ENCODE data around the gene DNALI1.
A peak's percentile ranks its signal among the peaks of the same experiment; 100 is the strongest.

Gene DNALI1

DNA sequence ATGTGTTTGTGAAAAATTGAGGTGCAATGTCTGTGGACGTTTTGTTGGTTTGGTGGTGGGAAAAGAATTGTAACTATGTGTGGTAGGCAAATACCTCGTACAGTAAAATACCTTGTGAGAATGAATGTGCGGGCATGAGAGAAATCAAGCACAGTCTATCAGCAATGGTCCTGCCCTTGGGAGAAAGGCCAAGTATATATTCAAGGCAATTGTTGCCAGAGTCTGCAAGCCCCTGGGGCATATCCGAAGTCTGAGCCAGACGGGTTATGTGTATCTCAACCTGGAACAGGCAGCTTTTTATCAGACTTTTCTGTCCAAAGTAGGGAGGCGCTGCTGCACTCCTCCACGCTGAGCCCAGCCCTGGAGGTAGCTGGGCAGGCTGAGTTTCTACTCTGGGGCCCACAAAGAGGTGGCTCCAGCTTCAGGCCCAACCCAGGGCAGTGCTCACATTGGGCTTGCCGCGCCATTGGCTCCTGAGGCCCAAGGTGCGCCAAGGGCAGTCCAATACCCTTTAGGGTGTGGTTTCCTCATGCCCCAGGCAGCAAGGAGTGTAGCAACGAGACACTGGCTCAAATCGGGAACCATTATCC is 48.4 kb downstream of the DNALI1 start:
- H3K27ac ChIP-seq, result no peak overlapping the region
- H3K27me3 ChIP-seq, result peaks cover 45% of the 10 kb centered on the region
- H3K9me3 ChIP-seq, result no peaks in the 10 kb centered on the region
- no peaks in the 10 kb centered on the region for H3K36me3 ChIP-seq
- H3K4me3 ChIP-seq (ENCODE audit: low read depth in 1 of 2, low read length in 1 of 2), result no peak overlapping the region
- peaks cover 16 to 20% of the 10 kb centered on the region in 2 experiments for H3K4me1 ChIP-seq (ENCODE audit: control insufficient read depth in 1 of 2, insufficient read depth in 1 of 2, low read depth in 1 of 2, low read length in 1 of 2)
- TF ChIP-seq, protein P1, sequence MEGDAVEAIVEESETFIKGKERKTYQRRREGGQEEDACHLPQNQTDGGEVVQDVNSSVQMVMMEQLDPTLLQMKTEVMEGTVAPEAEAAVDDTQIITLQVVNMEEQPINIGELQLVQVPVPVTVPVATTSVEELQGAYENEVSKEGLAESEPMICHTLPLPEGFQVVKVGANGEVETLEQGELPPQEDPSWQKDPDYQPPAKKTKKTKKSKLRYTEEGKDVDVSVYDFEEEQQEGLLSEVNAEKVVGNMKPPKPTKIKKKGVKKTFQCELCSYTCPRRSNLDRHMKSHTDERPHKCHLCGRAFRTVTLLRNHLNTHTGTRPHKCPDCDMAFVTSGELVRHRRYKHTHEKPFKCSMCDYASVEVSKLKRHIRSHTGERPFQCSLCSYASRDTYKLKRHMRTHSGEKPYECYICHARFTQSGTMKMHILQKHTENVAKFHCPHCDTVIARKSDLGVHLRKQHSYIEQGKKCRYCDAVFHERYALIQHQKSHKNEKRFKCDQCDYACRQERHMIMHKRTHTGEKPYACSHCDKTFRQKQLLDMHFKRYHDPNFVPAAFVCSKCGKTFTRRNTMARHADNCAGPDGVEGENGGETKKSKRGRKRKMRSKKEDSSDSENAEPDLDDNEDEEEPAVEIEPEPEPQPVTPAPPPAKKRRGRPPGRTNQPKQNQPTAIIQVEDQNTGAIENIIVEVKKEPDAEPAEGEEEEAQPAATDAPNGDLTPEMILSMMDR (IDR thresholded peaks at IDR 0.05), result no peak

DNA sequence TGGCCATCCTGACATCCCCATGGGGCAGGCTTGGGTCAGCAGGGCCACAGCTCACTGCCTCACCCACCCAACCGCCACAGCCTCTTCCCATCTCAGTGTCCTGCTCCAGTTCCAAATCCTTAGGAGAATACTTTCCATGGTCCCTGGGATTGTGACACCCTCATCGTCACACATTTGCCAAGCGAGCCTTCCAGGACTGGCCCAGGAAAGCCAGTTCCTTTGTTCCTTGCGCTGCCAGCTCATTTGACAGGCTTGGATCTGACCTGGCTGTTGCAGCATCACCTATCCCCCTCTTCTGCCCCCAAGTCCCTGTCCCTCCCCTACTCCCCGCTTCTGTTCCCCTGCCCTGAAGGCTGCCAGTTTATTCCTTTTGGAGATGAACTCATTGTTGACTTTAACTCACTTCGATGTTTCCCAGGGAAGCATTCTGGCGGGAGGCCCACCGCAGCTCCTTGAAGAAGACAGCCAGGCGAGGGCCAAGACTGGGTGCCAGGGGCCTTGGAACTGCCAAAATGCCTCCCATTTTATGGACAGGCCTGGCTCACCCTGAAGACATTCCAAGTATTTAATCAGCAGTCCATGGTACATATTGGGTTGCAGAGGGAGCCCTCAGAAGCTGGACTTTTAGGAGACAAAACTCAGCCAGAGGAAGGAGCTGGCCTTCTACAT is 49.2 kb downstream of the DNALI1 start:
- Histone ChIP-seq H3K4me1 (ENCODE audit: control insufficient read depth in 1 of 2, insufficient read depth in 1 of 2, low read depth in 1 of 2, low read length in 1 of 2) (peaks cover 16 to 20% of the 10 kb centered on the region in 2 experiments), H3K9me3 (no peaks in the 10 kb centered on the region), H3K27me3 (peaks cover 45% of the 10 kb centered on the region), H3K27ac (peak overlapping the region; percentile 82), H3K36me3 (no peaks in the 10 kb centered on the region), H3K4me3 (ENCODE audit: low read depth in 1 of 2, low read length in 1 of 2) (peak overlapping the region; percentile 60 to 61)
- TF ChIP-seq, protein P1 (IDR thresholded peaks at IDR 0.05), result no peak

DNA sequence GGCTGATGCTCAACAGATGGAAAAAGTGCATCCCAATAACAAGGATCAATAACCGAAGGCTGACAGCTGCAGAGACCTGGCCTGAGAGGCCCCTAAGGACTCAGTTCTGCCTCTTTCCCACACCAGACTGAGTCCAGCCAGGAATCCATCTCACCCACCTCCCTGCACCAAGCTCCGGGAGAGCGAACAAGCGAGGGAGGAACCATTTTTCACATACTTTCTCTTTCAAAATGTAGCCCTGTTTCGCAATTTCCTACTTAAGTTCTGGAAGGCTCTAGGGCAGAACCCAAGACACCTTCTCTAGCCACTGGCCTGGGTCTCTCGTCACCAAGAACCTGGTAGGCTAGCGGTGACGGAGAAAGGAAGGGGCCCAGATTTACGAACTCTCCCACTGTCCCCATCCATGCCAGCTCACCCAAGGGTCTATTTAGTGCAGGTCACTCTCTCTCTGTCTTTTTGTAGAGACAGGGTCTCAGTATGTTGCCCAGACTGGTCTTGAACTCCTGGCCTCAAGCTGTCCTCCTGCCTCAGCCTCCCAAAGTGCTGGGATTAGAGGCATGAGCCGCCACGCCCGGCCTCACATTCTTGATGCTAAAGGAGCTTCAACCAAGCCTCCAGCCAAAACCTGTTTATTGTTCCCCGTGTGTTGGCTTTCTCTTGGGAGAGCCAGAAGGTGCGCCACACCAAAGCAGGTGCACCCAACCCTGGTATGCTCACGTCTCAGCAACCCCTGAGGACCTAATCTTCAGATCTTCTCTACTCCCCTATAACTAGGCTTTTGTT is 49.9 kb downstream of the DNALI1 start:
- peak overlapping the region; percentile 60 to 61 for H3K4me3 ChIP-seq (ENCODE audit: low read depth in 1 of 2, low read length in 1 of 2)

DNA sequence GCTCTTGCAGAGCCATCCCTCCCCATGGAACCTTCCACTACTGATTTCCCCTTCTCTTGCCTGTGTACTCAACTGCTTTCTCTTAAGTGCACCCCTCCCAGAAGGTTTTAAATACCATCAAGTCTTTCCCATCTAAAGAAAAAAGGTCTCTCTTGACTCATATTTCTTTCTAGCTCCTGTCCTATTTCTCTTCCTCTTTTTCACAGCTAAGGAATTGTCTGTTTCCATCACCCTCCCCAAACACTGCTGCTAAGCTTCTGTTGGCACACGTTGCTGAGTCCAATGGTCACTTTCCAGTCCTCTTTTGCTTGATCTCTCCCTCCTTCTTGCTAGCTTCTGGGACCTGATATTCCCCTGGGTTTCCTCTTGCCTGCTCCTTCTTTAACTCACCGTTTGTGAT is 52.3 kb downstream of the DNALI1 start:
- peaks cover 13 to 16% of the 10 kb centered on the region in 2 experiments for H3K4me1 ChIP-seq (ENCODE audit: control insufficient read depth in 1 of 2, insufficient read depth in 1 of 2, low read depth in 1 of 2, low read length in 1 of 2)
- H3K4me3 ChIP-seq (ENCODE audit: low read depth in 1 of 2, low read length in 1 of 2), result no peak overlapping the region
- TF ChIP-seq, protein P1 (IDR thresholded peaks at IDR 0.05), result no peak
- no peaks in the 10 kb centered on the region for H3K9me3 ChIP-seq
- H3K27me3 ChIP-seq, result peaks cover 59% of the 10 kb centered on the region
- H3K36me3 ChIP-seq, result no peaks in the 10 kb centered on the region
- H3K27ac ChIP-seq, result no peak overlapping the region

More for the DNA sequence above, 49.9 kb downstream of the DNALI1 start:
- H3K27me3 ChIP-seq, result peaks cover 49% of the 10 kb centered on the region
- peaks cover 16 to 20% of the 10 kb centered on the region in 2 experiments for H3K4me1 ChIP-seq (ENCODE audit: control insufficient read depth in 1 of 2, insufficient read depth in 1 of 2, low read depth in 1 of 2, low read length in 1 of 2)
- TF ChIP-seq, protein P1 (IDR thresholded peaks at IDR 0.05), result no peak
- H3K9me3 ChIP-seq, result no peaks in the 10 kb centered on the region
- peak overlapping the region; percentile 82 for H3K27ac ChIP-seq
- H3K36me3 ChIP-seq, result no peaks in the 10 kb centered on the region

DNA sequence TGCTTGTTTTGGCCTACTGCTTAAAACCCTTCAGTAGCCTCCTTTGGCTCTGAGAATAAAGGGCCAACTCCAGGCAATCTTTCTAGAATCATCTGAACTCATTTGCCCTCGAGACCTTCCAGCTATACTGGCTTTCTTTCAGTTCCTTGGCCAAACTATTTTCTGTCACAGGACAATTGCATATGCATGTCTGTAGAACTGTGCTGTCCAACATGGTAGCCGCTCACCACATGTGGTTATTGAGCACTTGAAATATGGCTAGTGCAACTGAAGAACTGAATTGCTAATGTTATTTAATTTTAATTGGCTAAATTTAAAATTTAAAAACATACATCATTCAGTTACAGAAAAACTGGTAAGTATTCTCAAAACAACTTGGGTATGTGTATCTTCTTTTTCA is 53.3 kb downstream of the DNALI1 start:
- H3K27me3 ChIP-seq, result peaks cover 69% of the 10 kb centered on the region
- TF ChIP-seq, protein P1 (IDR thresholded peaks at IDR 0.05), result no peak

More for the DNA sequence above, 53.3 kb downstream of the DNALI1 start:
- H3K4me3 ChIP-seq (ENCODE audit: low read depth in 1 of 2, low read length in 1 of 2), result no peak overlapping the region
- H3K36me3 ChIP-seq, result no peaks in the 10 kb centered on the region
- no peaks in the 10 kb centered on the region for H3K9me3 ChIP-seq
- H3K27ac ChIP-seq, result no peak overlapping the region
- H3K4me1 ChIP-seq (ENCODE audit: control insufficient read depth in 1 of 2, insufficient read depth in 1 of 2, low read depth in 1 of 2, low read length in 1 of 2), result peaks cover 13 to 16% of the 10 kb centered on the region in 2 experiments
